GM12872 (cell line): ENCODE data around the gene PANX2.

Source experiments
- CTCF ChIP-seq: IDR thresholded peaks from 3 replicates; pipeline ENCODE4 v1.5.1; 2011; ENCODE audit warnings: low read depth, mild to moderate bottlenecking, low read length, moderate library complexity; ENCODE audit not compliant: insufficient read depth

Gene PANX2

GRCh38 chr22:50170453-50171318, at the start of gene PANX2:
TSS of gene PANX2 (plus strand) at chr22:50170731. CDS start at chr22:50170731, 0 bp downstream.
- TF ChIP-seq CTCF: no peak

DNA sequence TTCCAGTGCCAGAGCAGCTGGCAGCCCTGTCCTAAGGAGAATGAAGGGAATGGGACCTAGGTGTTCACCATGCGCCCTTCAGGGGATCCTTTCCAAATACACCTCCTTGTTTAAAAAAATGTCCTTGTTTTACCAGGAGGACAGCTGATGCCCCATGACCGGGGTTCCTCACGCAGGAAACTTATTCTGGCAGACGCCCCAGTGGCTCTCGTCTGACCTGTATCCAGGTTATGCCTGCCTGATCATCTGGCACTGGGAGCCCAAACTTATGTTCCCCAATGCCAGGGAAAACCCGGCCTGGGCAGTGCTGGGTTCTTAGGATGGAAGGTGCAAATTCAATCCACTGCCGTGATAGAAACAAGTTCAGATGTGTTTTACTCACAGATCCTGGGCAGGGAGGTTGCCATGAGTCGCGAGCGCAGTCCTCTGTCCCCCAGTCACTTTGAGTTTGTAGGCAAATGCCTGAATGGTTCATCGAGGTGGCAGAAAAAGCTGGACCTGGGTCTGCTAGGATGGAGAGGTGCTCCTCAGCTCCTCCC, 49.3 kb upstream of the PANX2 start:
- TF ChIP-seq CTCF: no peak

DNA sequence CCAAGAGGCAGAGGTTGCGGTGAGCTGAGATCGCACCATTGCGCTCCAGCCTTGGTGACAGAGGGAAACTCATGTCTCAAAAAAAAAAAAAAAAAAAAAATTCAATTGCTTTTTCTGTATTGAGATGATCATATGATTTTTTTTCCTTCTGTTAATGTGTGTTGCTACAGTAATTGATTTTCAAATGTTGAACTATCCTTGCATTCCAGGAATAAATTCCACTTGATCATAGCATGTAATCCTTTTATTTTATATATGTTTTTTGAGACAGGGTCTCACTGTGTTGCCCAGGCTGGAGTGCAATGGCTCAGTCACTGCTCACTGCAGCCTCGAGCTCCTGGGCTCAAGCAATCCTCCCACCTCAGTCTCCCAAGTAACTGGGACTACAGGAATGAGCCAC, 47.4 kb upstream of the PANX2 start:
- TF ChIP-seq CTCF: no peak

DNA sequence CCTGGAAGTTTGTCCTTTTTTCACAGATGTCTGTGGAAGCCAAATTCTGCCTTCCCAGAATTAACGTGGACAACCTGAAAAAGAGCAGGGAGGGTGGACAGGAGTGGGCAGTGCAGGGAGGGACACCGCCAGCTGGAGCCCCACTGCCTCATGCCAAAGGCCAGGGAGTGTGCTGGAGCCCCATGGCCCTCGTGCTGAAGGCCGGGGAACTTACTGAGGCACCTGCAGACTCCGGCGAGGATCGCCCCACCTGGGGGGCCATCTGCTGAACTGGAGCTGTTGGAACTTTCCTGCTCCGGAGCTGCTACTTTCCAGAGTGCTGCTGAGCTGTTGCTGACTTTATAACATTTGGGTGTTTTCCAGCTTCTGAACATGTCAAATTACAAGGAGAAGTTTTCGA, 45.5 kb upstream of the PANX2 start:
- no peak for TF ChIP-seq CTCF

DNA sequence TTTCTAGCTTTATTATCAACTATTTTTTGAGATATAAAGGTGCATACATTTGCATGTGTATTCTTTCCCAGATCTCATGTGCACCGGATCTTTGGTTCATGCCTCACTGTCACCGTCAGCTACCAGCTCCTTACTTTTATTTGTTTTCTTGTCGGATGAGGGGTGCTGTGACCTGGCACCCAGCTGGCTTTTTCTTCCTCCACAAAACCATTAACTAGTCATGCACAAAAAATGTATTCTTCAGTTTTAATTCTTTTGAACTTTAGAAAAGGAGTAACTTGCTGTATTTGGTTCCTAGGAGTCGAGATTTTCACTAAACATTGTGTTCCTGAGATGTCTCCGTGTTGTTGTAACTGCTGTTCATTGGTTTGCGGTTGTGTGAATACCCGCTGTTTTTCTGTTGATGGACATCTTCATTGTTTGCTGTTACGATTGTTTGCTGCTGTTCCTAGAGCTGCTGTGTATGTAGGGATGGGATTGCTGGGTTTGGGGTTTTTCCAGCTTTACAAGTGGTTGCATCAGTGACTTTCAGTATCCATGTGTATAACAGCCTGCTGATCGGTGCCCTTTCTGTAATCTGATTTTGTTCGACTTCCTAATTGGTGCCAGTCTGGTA, 41.3 kb upstream of the PANX2 start:
- TF ChIP-seq CTCF: no peak

DNA sequence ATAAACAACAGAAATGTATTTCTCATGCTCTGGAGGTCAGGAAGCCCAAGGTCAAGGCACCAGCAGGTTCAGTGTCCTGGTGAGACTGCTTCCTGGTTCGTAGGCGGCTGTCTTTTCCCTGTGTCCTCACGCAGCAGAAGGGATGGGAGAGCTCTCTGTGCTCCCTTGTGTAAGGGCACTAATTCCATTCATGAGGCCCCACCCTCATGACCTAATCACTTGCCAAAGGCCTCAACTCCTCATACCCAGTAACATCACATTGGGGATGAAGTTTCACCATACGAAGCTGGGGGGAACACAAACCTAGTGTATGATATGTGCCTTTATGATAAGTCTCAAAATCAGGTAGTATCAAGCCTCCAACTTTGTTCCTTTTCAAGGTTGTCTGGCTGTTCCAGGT, 38.6 kb upstream of the PANX2 start:
- no peak for TF ChIP-seq CTCF

DNA sequence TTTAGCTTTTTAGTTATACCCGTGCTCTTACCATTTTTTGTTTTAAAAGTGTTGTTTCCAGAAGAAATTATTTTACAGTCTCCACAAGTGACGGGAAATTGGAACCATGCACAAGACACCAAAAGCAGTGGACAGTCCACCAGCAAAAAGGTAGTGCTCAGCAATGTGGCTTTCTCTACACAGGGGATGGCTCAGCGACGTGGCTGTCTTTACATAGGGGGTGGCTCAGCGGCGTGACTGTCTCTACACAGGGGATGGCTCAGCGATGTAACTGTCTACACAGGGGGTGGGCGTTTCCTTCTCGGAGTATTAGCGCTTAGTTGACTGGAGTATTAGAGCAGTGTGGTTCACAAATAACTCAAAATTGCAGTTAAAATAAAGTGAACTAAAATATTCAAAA, 36.0 kb upstream of the PANX2 start:
- no peak for TF ChIP-seq CTCF
